GM12873 (cell line): ENCODE measurements around the gene CAPN5.

Source experiments
- CTCF ChIP-seq: IDR thresholded peaks from 2 replicates; pipeline ENCODE4 v1.5.1; 2012; ENCODE audit warnings: low read depth, mild to moderate bottlenecking, moderate library complexity, low read length, control low read depth; ENCODE audit not compliant: insufficient read depth; ENCODE audit errors: missing control alignments

The CAPN5 gene

GRCh38 chr11:77159219-77159936 lies 92.6 kb downstream of the CAPN5 start:
- no peak for TF ChIP-seq CTCF

GRCh38 chr11:77159937-77160495 lies 93.2 kb downstream of the CAPN5 start:
- no peak for TF ChIP-seq CTCF

DNA sequence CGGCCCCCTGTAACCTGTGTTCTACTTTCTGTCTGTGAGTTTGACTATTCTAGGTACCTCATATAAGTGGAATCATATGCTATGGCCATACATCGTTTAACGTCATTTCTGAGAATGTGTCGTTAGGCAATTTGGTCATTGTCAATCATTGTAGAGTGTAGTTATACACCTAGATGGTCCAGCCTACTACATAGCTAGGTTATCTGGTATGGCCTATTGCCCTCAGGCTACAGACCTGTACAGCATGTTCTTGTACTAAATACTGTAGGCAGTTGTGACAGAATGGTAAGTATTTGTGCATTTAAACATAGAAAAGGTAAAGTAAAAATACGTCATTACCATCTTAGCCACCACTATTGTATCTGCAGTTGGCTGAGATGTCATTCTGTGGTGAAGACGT lies 96.5 kb downstream of the CAPN5 start:
- no peak for TF ChIP-seq CTCF

GRCh38 chr11:77165066-77165465 lies 98.3 kb downstream of the CAPN5 start:
- no peak for TF ChIP-seq CTCF

DNA sequence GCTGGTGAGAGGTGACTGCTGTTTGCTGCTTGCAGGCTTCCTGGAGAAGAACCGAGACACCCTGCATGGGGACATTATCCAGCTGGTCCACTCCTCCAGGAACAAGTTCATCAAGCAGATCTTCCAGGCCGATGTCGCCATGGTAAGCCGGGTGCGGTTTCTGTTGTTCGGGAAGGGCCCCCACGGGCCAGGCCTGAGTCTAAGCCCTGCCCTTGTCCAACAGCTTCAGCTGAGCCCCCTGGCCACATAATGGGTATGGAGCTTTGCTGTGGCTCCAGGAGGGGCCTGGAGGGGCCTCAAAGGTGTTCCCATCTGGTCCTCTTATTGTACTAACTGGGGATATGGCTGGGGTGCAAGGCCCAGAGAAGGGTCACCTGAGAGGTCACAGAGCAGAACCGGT lies 99.2 kb downstream of the CAPN5 start:
- no peak for TF ChIP-seq CTCF

DNA sequence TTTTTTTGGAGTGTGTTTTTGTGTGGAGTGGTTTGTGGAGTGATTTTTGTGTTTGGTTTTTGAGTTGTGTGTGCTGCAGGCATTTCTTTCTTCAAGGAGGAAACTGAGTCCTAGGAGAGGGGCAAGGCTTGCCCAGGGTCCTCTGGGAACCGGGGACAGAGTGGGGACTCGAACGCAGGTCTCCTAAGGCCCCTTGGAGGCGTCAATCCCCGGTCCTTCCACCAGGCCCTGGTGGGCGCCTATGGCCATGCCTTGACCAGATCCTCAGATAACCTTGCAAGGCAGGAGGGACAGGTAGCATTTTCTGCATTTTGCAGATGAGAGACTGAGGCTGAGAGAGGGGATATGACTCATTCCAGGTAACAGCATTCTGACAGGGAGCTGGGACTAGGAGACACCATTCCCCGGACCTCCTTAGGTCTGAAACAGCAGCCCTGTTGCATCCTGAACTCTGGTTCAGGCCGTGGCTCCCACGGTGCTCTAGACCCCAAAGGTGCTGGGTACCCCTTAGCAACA lies 100.4 kb downstream of the CAPN5 start:
- no peak for TF ChIP-seq CTCF

DNA sequence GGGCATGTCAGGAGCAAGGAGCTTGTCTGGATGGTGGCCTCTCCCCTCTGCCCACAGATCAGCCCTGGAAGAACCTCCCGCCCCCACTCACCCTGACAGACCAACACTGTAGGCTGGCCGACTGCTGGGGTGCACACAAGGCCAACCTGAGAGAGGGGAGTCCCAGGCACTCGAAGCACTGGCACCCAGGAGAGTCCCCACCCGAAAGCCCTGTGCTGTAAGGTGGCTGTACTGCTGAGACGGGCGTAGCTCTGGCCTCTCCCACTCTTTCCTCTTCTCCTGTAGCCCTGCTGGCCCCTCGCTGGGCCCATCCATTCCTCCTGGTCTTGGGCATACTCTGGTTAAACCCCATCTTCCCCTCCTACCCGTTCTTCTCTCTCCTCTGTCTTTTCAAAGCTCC lies 101.0 kb downstream of the CAPN5 start:
- no peak for TF ChIP-seq CTCF
